ENCODE data around the gene TCP11L2. TPM values are rescaled to one million over a fixed set of nuclear protein-coding genes. Genes with fewer than 3 reads are reported as not detected.

TCP11L2 gene
- total RNA-seq, 1 experiment from 2014 or later = 6.1 TPM

GRCh38 chr12:106265116-106265515 lies 37.4 kb upstream of the TCP11L2 start:
- H3K4me1 Mint-ChIP-seq = no peaks in the 10 kb centered on the region
- no peak overlapping the region for H2BK20ac ChIP-seq (ENCODE audit: low read depth, low read length, poor library complexity, severe bottlenecking)
- no peak overlapping the region for H2BK15ac ChIP-seq (ENCODE audit: low read depth, low read length)
- H3K56ac ChIP-seq (ENCODE audit: insufficient read length, low read depth, low read length) = no peak overlapping the region
- H3K23ac ChIP-seq (ENCODE audit: insufficient read length, low read depth, low read length) = no peak overlapping the region
- H3K9me3 Mint-ChIP-seq = peaks cover 0 to 2% of the 10 kb centered on the region in 2 experiments; a peak in 1 of 5 replicates
- no peak overlapping the region for H3K9ac ChIP-seq (ENCODE audit: extremely low read depth, insufficient read length, low read length)
- H3K79me2 ChIP-seq (ENCODE audit: insufficient read depth, low read length) = no peaks in the 10 kb centered on the region
- no peak overlapping the region for H3K27ac ChIP-seq (ENCODE audit: insufficient read length, low read depth, low read length)
- H2AFZ ChIP-seq (ENCODE audit: low read length) = no peak overlapping the region
- no CpG with 5 or more reads among the region's 1 CpG for WGBS (ENCODE audit: extremely low coverage, insufficient read length, low lambda C conversion rate)
- TF ChIP-seq, protein P1, sequence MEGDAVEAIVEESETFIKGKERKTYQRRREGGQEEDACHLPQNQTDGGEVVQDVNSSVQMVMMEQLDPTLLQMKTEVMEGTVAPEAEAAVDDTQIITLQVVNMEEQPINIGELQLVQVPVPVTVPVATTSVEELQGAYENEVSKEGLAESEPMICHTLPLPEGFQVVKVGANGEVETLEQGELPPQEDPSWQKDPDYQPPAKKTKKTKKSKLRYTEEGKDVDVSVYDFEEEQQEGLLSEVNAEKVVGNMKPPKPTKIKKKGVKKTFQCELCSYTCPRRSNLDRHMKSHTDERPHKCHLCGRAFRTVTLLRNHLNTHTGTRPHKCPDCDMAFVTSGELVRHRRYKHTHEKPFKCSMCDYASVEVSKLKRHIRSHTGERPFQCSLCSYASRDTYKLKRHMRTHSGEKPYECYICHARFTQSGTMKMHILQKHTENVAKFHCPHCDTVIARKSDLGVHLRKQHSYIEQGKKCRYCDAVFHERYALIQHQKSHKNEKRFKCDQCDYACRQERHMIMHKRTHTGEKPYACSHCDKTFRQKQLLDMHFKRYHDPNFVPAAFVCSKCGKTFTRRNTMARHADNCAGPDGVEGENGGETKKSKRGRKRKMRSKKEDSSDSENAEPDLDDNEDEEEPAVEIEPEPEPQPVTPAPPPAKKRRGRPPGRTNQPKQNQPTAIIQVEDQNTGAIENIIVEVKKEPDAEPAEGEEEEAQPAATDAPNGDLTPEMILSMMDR (conservative IDR thresholded peaks at IDR 0.05) = no peak
- no peaks in the 10 kb centered on the region for H3K27me3 ChIP-seq (ENCODE audit: insufficient read depth, low read length)
- H2AK5ac ChIP-seq (ENCODE audit: insufficient read length, low read length) = no peak overlapping the region
- no peak overlapping the region for H2BK12ac ChIP-seq (ENCODE audit: insufficient read length, low read depth, low read length)
- no peak overlapping the region for H3K4me2 ChIP-seq (ENCODE audit: insufficient read depth, insufficient read length, low read length)
- H4K20me1 ChIP-seq (ENCODE audit: control insufficient read depth, insufficient read depth, insufficient read length) = no peaks in the 10 kb centered on the region
- no peak overlapping the region for H4K8ac ChIP-seq (replicated peaks; ENCODE audit: insufficient read length, low read depth, low read length)
- no peaks in the 10 kb centered on the region for H3K36me3 Mint-ChIP-seq (ENCODE audit: insufficient read depth in 1 of 3, low read depth in 3 of 3)
- H2BK5ac ChIP-seq (ENCODE audit: insufficient read length, low read length) = no peak overlapping the region
- H3K79me1 ChIP-seq (ENCODE audit: insufficient read depth, low read depth, low read length, poor library complexity, severe bottlenecking) = no peaks in the 10 kb centered on the region
- DNase-seq = no peak
- H3K4ac ChIP-seq (ENCODE audit: low read depth, low read length) = no peak overlapping the region
- H3T11ph ChIP-seq (ENCODE audit: low read length) = no peak overlapping the region
- no peak overlapping the region for H4K5ac ChIP-seq (ENCODE audit: insufficient read length, low read depth, low read length)
- no peak overlapping the region for H2BK120ac ChIP-seq (ENCODE audit: low read depth, low read length, poor library complexity, severe bottlenecking)
- H3K4me1 ChIP-seq (ENCODE audit: insufficient read depth, low read length) = no peaks in the 10 kb centered on the region
- no peak overlapping the region for H3K18ac ChIP-seq (ENCODE audit: insufficient read length, low read depth, low read length)
- no peak overlapping the region for H3K27ac Mint-ChIP-seq
- no peaks in the 10 kb centered on the region for H3K23me2 ChIP-seq (ENCODE audit: insufficient read length, low read depth, low read length, poor library complexity, severe bottlenecking)
- no peaks in the 10 kb centered on the region; the same call in none of the 2 replicates for H3K27me3 Mint-ChIP-seq (ENCODE audit: low read depth)
- H4K91ac ChIP-seq (ENCODE audit: insufficient read length, low read depth, low read length) = no peak overlapping the region
- no peak overlapping the region for H3K4me3 Mint-ChIP-seq
- no peaks in the 10 kb centered on the region for H3K9me3 ChIP-seq (ENCODE audit: control insufficient read depth, low read depth, low read length)
- H3K14ac ChIP-seq (ENCODE audit: insufficient read depth, low read length) = no peak overlapping the region
